ENCODE results near the gene LMX1A.

The LMX1A gene

DNA sequence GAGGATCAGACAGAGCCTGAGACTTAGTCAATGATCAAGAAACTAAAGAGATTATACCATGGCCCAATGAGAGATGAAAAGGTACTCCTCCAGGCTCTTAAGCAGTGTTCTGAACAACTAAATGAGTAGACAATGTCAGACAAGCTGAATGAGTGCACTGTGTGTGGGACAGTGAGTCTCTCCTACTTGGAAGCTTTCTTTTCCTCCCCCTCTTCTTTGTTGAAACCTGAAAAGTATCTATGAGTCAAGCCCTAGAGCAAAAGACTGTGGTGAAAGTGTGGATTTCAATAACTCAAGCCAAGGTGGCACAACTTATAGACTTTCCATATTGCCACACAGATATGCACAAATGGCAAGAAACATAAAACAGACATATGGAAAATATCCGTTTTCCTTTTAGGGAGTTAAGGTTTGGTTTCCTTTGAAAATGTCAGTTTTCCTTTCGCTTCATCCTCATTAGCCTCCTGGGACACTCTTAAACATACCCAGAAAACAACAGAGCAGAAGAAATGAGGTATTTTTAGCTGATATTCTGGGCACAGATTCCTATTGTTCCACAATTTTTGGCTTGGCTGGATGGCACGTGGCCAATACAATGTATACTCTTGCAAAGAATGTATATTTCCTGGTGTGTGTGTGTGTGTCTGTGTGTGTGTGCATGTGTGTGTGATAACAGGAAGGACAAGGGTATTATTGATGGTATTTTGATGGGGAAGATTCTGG, 96.6 kb downstream of the LMX1A start:
- Histone ChIP-seq H3K9me3 (ENCODE audit: insufficient read depth, low read depth, low read length) (peaks cover 3% of the 10 kb centered on the region), H2AFZ (ENCODE audit: insufficient read depth, low read length, poor library complexity) (no peak overlapping the region), H2AK5ac (ENCODE audit: low read length) (no peak overlapping the region), H3K4me2 (ENCODE audit: low read length) (no peak overlapping the region), H3K4me3 (ENCODE audit: low read depth, low read length) (no peak overlapping the region), H3K18ac (ENCODE audit: low read length) (no peak overlapping the region), H4K12ac (ENCODE audit: low read depth, low read length) (no peak overlapping the region), H3K9ac (ENCODE audit: low read length) (no peak overlapping the region), H3K14ac (ENCODE audit: low read length) (no peak overlapping the region), H3K23ac (ENCODE audit: low read length) (no peak overlapping the region), H2BK5ac (ENCODE audit: low read depth, low read length, poor library complexity) (no peak overlapping the region), H3K4me1 (ENCODE audit: control insufficient read depth in 1 of 2, insufficient read depth in 2 of 2, low read length in 2 of 2) (no peaks in the 10 kb centered on the region), H3K79me1 (ENCODE audit: low read length) (no peaks in the 10 kb centered on the region), H4K91ac (ENCODE audit: low read depth, low read length) (no peak overlapping the region), H3K27ac (ENCODE audit: low read depth, low read length) (no peak overlapping the region), H2BK12ac (ENCODE audit: low read length) (no peak overlapping the region), H3K79me2 (ENCODE audit: control insufficient read depth, insufficient read depth, low read length, poor library complexity) (no peaks in the 10 kb centered on the region), H2BK120ac (ENCODE audit: insufficient read depth, low read length, poor library complexity) (no peak overlapping the region), H3K36me3 (ENCODE audit: control insufficient read depth in 1 of 2, insufficient read depth in 2 of 2, low read length in 2 of 2) (no peaks in the 10 kb centered on the region), H3K27me3 (ENCODE audit: insufficient read depth, low read length) (no peaks in the 10 kb centered on the region), H4K8ac (ENCODE audit: low read depth, low read length) (no peak overlapping the region), H3K4ac (ENCODE audit: low read depth, low read length) (no peak overlapping the region)
- WGBS (ENCODE audit: extremely low coverage, insufficient coverage, insufficient read length) = no CpG with 5 or more reads among the region's 3 CpGs
- DNase-seq = no peak

DNA sequence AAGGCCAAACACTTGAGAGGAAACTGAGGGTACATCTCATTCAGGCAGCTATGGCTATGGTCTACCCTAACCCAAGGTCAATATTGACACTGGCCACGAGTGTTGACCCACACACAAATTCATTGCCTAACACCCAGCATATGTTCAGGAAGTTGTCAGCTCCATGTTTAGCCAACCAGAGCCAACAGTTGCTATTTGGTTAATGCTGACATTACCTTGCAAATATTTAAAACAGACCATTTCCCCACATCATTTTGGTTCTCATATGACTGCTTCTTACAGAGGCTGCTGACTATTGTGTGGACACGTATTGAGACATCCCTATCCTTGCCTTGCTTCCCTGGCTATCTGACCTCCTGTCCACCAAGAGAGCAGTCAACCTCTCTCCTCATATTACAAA, 97.3 kb downstream of the LMX1A start:
- no peak overlapping the region for H3K27ac ChIP-seq (ENCODE audit: low read depth, low read length)
- no peaks in the 10 kb centered on the region for H3K79me1 ChIP-seq (ENCODE audit: low read length)
- DNase-seq = no peak
- H2AK5ac ChIP-seq (ENCODE audit: low read length) = no peak overlapping the region
- H3K9ac ChIP-seq (ENCODE audit: low read length) = no peak overlapping the region
- no peaks in the 10 kb centered on the region for H3K36me3 ChIP-seq (ENCODE audit: control insufficient read depth in 1 of 2, insufficient read depth in 2 of 2, low read length in 2 of 2)
- H3K4me1 ChIP-seq (ENCODE audit: control insufficient read depth in 1 of 2, insufficient read depth in 2 of 2, low read length in 2 of 2) = no peaks in the 10 kb centered on the region
- WGBS (ENCODE audit: extremely low coverage, insufficient coverage, insufficient read length) = no CpG with 5 or more reads among the region's 2 CpGs
- no peak overlapping the region for H3K4ac ChIP-seq (ENCODE audit: low read depth, low read length)
- no peak overlapping the region for H3K4me3 ChIP-seq (ENCODE audit: low read depth, low read length)
- H2BK120ac ChIP-seq (ENCODE audit: insufficient read depth, low read length, poor library complexity) = no peak overlapping the region
- H3K9me3 ChIP-seq (ENCODE audit: insufficient read depth, low read depth, low read length) = peaks cover 3% of the 10 kb centered on the region
- H2AFZ ChIP-seq (ENCODE audit: insufficient read depth, low read length, poor library complexity) = no peak overlapping the region
- no peak overlapping the region for H3K23ac ChIP-seq (ENCODE audit: low read length)
- H4K12ac ChIP-seq (ENCODE audit: low read depth, low read length) = no peak overlapping the region
- H4K91ac ChIP-seq (ENCODE audit: low read depth, low read length) = no peak overlapping the region
- no peak overlapping the region for H2BK12ac ChIP-seq (ENCODE audit: low read length)
- no peak overlapping the region for H4K8ac ChIP-seq (ENCODE audit: low read depth, low read length)
- H3K18ac ChIP-seq (ENCODE audit: low read length) = no peak overlapping the region
- H3K4me2 ChIP-seq (ENCODE audit: low read length) = no peak overlapping the region
- no peaks in the 10 kb centered on the region for H3K27me3 ChIP-seq (ENCODE audit: insufficient read depth, low read length)
- H3K79me2 ChIP-seq (ENCODE audit: control insufficient read depth, insufficient read depth, low read length, poor library complexity) = no peaks in the 10 kb centered on the region
- H3K14ac ChIP-seq (ENCODE audit: low read length) = no peak overlapping the region
- H2BK5ac ChIP-seq (ENCODE audit: low read depth, low read length, poor library complexity) = no peak overlapping the region

- H3K9ac ChIP-seq (ENCODE audit: low read length) = no peak overlapping the region
- WGBS (ENCODE audit: extremely low coverage, insufficient coverage, insufficient read length) = no CpG with 5 or more reads among the region's 3 CpGs
- H3K79me1 ChIP-seq (ENCODE audit: low read length) = no peaks in the 10 kb centered on the region
- no peak overlapping the region for H3K4me3 ChIP-seq (ENCODE audit: low read depth, low read length)
- H3K27me3 ChIP-seq (ENCODE audit: insufficient read depth, low read length) = no peaks in the 10 kb centered on the region
- no peak overlapping the region for H3K23ac ChIP-seq (ENCODE audit: low read length)
- H2AK5ac ChIP-seq (ENCODE audit: low read length) = no peak overlapping the region
- peaks cover 3% of the 10 kb centered on the region for H3K9me3 ChIP-seq (ENCODE audit: insufficient read depth, low read depth, low read length)
- H3K4ac ChIP-seq (ENCODE audit: low read depth, low read length) = no peak overlapping the region
- H2BK12ac ChIP-seq (ENCODE audit: low read length) = no peak overlapping the region
- H3K18ac ChIP-seq (ENCODE audit: low read length) = no peak overlapping the region
- no peak overlapping the region for H3K27ac ChIP-seq (ENCODE audit: low read depth, low read length)
- H3K14ac ChIP-seq (ENCODE audit: low read length) = no peak overlapping the region
- H2AFZ ChIP-seq (ENCODE audit: insufficient read depth, low read length, poor library complexity) = no peak overlapping the region
- no peaks in the 10 kb centered on the region for H3K4me1 ChIP-seq (ENCODE audit: control insufficient read depth in 1 of 2, insufficient read depth in 2 of 2, low read length in 2 of 2)
- no peak overlapping the region for H3K4me2 ChIP-seq (ENCODE audit: low read length)
- no peak overlapping the region for H2BK120ac ChIP-seq (ENCODE audit: insufficient read depth, low read length, poor library complexity)
- no peak overlapping the region for H2BK5ac ChIP-seq (ENCODE audit: low read depth, low read length, poor library complexity)
- no peak overlapping the region for H4K91ac ChIP-seq (ENCODE audit: low read depth, low read length)
- peak; percentile 62 to 85 for DNase-seq
- no peak overlapping the region for H4K12ac ChIP-seq (ENCODE audit: low read depth, low read length)
- H3K79me2 ChIP-seq (ENCODE audit: control insufficient read depth, insufficient read depth, low read length, poor library complexity) = no peaks in the 10 kb centered on the region
- no peaks in the 10 kb centered on the region for H3K36me3 ChIP-seq (ENCODE audit: control insufficient read depth in 1 of 2, insufficient read depth in 2 of 2, low read length in 2 of 2)
- no peak overlapping the region for H4K8ac ChIP-seq (ENCODE audit: low read depth, low read length)
Measured at GRCh38 chr1:165257969-165258459, 98.5 kb downstream of the LMX1A start.

DNA sequence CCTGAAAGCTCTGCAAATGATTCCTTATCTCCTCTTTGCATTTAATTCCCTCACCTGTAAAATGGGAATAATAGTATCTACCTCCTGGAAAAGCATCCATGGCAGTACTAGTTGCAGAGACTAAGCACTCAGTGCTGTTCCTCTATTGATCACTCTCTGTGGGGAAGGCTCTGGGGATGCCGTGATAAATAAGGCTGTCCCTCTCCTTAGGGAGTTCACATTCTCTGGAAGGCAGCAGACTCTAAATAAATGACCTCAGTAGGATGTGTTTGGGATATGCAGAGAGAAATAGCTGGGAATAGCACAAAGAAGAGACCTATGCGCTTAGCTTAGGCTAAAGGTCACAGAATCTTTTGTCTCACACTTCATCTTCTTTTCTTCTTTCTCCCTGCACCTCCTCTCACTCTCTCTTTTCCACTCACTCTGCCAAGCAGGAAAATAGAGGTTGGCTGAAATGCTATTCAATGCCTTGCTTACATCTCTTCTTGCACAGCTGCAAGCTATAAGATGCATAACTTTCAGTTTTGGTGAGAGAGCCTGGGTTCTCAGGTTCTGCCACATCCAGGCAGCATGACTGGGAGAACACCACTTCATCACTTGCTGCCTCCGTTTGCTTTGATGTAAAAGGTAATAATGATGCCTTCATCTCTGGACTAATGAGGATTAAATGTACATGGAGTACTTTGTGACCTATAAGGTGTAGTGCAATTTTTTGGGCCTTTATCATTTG, 101.5 kb downstream of the LMX1A start:
- Histone ChIP-seq H3K27ac (ENCODE audit: low read depth, low read length) (no peak overlapping the region), H3K4me1 (ENCODE audit: control insufficient read depth in 1 of 2, insufficient read depth in 2 of 2, low read length in 2 of 2) (no peaks in the 10 kb centered on the region), H3K27me3 (ENCODE audit: insufficient read depth, low read length) (no peaks in the 10 kb centered on the region), H3K36me3 (ENCODE audit: control insufficient read depth in 1 of 2, insufficient read depth in 2 of 2, low read length in 2 of 2) (no peaks in the 10 kb centered on the region), H3K18ac (ENCODE audit: low read length) (no peak overlapping the region), H3K4me2 (ENCODE audit: low read length) (no peak overlapping the region), H2AK5ac (ENCODE audit: low read length) (no peak overlapping the region), H3K9ac (ENCODE audit: low read length) (no peak overlapping the region), H3K23ac (ENCODE audit: low read length) (no peak overlapping the region), H3K14ac (ENCODE audit: low read length) (no peak overlapping the region), H4K8ac (ENCODE audit: low read depth, low read length) (no peak overlapping the region), H2AFZ (ENCODE audit: insufficient read depth, low read length, poor library complexity) (no peak overlapping the region), H4K12ac (ENCODE audit: low read depth, low read length) (no peak overlapping the region), H2BK120ac (ENCODE audit: insufficient read depth, low read length, poor library complexity) (no peak overlapping the region), H2BK12ac (ENCODE audit: low read length) (no peak overlapping the region), H3K4ac (ENCODE audit: low read depth, low read length) (no peak overlapping the region), H3K9me3 (ENCODE audit: insufficient read depth, low read depth, low read length) (peaks cover 3% of the 10 kb centered on the region), H3K79me1 (ENCODE audit: low read length) (no peaks in the 10 kb centered on the region), H2BK5ac (ENCODE audit: low read depth, low read length, poor library complexity) (no peak overlapping the region), H3K4me3 (ENCODE audit: low read depth, low read length) (no peak overlapping the region), H3K79me2 (ENCODE audit: control insufficient read depth, insufficient read depth, low read length, poor library complexity) (no peaks in the 10 kb centered on the region), H4K91ac (ENCODE audit: low read depth, low read length) (no peak overlapping the region)
- WGBS (ENCODE audit: extremely low coverage, insufficient coverage, insufficient read length) = no CpG with 5 or more reads among the region's 3 CpGs
- DNase-seq = no peak

All from trophoblast cell (in vitro differentiated cells and primary cell).